Right cardiac atrium (tissue), 5 donors: ENCODE measurements around the gene ABI3. TPM values are rescaled to one million over a fixed set of nuclear protein-coding genes. Genes with fewer than 3 reads are reported as not detected.

ENCODE experiments used
- ATAC-seq, 2 donors: fragments of 200-7000 bp; cut with Tn5 transposase; one replicate each; pipeline versions ENCODE4 v1.8.0 to v1.9.1; 2020; ENCODE audit warnings: moderate library complexity in 2 of 2, mild to moderate bottlenecking in 1 of 2
- DNase-seq, 3 donors: peaks; one replicate each; pipeline ENCODE4 v3.0.0-alpha.2; 2020
- H3K27ac ChIP-seq: one replicate; pipeline ENCODE4 v1.5.1; 2013; ENCODE audit warnings: mild to moderate bottlenecking, low read length, control low read depth, moderate library complexity
- H3K27me3 ChIP-seq: one replicate; pipeline ENCODE4 v1.6.1; 2013; ENCODE audit not compliant: control insufficient read depth, insufficient read depth
- H3K4me1 ChIP-seq: one replicate; pipeline ENCODE4 v1.6.1; 2013; ENCODE audit warnings: low read length; ENCODE audit not compliant: control insufficient read depth, insufficient read depth
- H3K4me3 ChIP-seq: one replicate; pipeline ENCODE4 v1.5.1; 2013; ENCODE audit warnings: low read length, control low read depth
- H3K9me3 ChIP-seq: one replicate; pipeline ENCODE4 v1.6.1; 2013; ENCODE audit warnings: low read length; ENCODE audit not compliant: control insufficient read depth
- WGBS: extraction: QIAGEN DNeasy Blood & Tissue Kit; methylation state at CpG from one replicate; pipeline ENCODE4 v1.1.7; 2013; 5-methylcytosine and 5-hydroxymethylcytosine counted together
- intact Hi-C, 4 donors: fragments of 100-400 bp; cut with DNase I; formaldehyde crosslinking; loops; one replicate each; pipeline versions ENCODE4 v1.11.0 to v1.14.0; 2022 to 2023
- polyA plus RNA-seq: library from polyadenylated mRNA; stranded (reverse); fragments of 200-250 nt; gene quantifications from one replicate; pipeline ENCODE4 v1.2.3, GENCODE V29; 2013
- total RNA-seq, 4 donors: library from RNA; stranded (reverse); fragmentation: NEBNext Ultra II Directional; extraction: Animal tissue kit (Norgen Biotek cat#: 25700); gene quantifications; one replicate each; pipeline ENCODE4 v1.2.1, GENCODE V29; 2021
- donor health status: healthy with polysubstance abuse.
- donor health status: DM: no; HTN: yes; CAD: no.
- donor health status: DM: no; HTN: no; CAD: no.
- donor health status: DM: no; HTN: yes; CAD: no; lungs with severe emphysema.
- donor health status: DM: yes; HTN: yes; CAD: no.

ABI3 gene
- total and polyA plus RNA-seq, 5 donors = 4.6 to 11.4 (median 7.4) TPM

DNA sequence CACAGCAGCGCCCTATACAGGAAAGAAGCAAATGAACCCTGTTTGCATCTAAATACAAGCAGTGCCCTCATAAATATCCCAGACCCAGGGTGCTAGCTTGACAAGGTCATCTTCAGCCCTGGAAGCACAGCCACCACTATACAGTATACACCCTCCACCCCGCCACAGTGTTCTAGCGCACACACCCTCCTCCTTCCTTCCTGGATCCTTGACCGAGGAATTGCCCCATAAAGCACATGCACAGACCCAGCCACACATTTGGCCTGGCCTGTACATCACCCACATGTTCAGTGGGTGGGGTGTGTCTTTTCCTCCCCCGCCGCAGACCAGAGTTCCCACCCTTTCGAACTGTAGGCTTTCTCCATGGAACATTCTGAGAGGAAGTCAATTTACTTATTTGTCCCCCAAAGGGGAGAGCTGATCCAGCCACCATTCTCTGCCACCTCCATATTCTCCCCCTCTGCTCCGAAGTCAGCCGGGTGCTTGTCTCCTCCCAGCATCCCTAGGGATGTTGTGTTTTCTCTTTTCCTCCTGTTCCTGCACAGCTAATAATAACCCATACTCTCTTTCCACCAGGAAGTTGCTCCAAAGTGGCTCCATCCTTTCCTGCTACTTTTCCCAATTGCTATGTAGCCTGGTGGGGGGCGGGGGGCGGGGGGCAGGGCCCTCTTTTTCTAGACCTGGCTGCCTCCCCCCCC, 6.6 kb downstream of the ABI3 start:
- Histone ChIP-seq H3K4me3 (no peak overlapping the region), H3K27ac (no peak overlapping the region), H3K27me3 (no peaks in the 10 kb centered on the region), H3K9me3 (no peaks in the 10 kb centered on the region), H3K4me1 (peaks cover 5% of the 10 kb centered on the region)
- 47% methylated on average over 11 of the region's 11 CpGs for WGBS
- ATAC-seq = peak; percentile 85 to 94
- intact Hi-C loops = no loop called here
- peak; percentile 64 to 78 (median 77) for DNase-seq

DNA sequence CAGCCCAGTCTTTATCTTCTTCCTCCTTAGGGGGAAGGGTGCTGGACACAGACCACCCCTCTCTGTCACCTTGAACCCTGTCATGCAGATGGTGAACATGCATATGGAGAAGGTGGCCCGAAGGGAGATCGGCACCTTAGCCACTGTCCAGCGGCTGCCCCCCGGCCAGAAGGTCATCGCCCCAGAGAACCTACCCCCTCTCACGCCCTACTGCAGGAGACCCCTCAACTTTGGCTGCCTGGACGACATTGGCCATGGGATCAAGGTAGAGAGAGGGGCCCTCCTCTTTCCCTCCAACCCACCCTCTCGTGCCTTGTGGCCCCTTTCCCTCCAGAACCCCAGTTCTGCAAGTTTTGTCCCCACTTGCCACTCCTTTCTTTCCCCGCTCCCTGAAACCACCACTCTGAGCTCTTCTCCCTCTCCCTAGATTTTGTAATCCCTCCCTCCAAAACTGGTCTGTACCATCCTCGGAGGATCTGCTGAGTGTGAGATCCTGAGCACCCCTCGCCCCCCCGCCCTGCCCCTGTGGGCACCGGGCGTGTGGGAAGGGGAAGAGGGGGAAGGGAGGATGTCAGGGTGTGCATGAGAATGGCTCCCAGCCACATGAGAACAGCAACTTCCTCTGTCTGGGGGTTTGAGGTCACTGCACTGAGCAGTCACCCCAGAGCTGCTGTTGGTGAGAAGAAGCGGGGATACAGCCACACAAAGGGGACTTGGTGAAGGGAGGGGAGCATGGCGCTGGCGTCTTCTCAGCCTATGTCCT, 7.3 kb downstream of the ABI3 start:
- DNase-seq (peak; percentile 56 to 86 (median 84)), ATAC-seq (peak; percentile 43 to 60)
- 64% methylated on average over 17 of the region's 17 CpGs for WGBS
- Histone ChIP-seq H3K4me3 (no peak overlapping the region), H3K27ac (peak overlapping the region; percentile 9), H3K27me3 (no peaks in the 10 kb centered on the region), H3K4me1 (peaks cover 5% of the 10 kb centered on the region), H3K9me3 (no peaks in the 10 kb centered on the region)
- intact Hi-C loops = no loop called here

DNA sequence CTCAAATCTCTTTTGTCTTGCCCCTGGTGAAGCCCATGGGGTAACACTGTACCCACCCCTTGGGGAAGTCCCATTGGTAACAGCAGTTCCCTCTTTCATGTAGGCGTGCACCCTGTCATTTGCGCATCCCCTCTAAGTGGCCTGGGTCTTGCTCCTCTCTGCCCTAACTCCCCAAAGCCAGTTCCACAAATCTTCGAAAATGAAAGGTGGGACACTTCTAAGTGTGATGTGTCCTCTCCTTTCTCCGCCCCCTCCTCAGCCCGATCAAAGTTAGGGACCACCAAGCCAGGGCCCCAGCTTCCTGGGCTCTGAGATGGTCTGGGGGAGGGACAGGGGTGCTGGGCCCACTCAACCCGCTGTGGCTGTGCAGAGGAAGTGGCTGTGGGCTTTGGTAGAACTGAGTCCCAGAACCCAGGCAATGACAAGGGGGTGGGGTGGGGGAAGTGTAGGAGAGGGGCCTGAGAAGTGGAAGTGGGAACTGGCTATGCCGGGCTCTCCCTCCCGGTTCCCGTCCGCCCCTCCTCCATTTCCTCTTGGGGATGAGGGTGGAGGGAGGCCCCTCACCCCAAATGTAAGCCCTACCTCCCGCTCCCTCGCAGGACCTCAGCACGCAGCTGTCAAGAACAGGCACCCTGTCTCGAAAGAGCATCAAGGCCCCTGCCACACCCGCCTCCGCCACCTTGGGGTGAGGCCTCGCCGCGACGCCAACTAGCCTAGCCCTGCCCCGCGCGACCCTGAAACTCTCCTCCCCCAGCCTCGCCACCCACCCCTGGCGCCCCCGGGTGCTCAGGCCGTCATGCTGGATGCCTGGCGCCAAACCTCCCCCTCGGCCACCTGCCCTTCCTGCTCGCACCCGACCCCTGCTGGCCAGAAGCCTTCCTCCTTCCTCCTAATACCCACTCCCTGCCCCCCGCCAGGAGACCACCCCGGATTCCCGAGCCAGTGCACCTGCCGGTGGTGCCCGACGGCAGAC, 8.7 kb downstream of the ABI3 start:
- H3K4me3 ChIP-seq = no peak overlapping the region
- intact Hi-C loops = no loop called here
- H3K9me3 ChIP-seq = no peaks in the 10 kb centered on the region
- H3K4me1 ChIP-seq = peaks cover 3% of the 10 kb centered on the region
- no peak overlapping the region for H3K27ac ChIP-seq
- DNase-seq (peak; percentile 43 to 82 (median 75)), ATAC-seq (peak in 1 of 2 donors; percentile 3)
- H3K27me3 ChIP-seq = no peaks in the 10 kb centered on the region
- 43% methylated on average over 37 of the region's 37 CpGs for WGBS

DNA sequence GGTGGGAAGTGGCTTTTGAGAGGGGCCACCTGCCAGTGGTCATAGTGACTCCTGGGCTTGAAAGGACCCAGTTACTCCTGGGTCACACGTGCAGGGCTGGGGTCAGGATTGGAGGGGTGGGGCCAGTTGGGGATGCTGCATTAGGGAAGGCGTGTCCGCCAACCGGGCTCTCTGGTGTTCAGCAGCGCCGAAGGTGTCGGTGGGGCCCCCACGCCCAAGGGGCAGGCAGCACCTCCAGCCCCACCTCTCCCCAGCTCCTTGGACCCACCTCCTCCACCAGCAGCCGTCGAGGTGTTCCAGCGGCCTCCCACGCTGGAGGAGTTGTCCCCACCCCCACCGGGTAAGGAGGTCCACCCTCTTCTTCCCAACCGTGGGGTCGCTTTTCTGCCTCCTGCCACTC, 9.5 kb downstream of the ABI3 start:
- no peak for ATAC-seq
- Histone ChIP-seq H3K27ac (no peak overlapping the region), H3K9me3 (no peaks in the 10 kb centered on the region), H3K27me3 (no peaks in the 10 kb centered on the region), H3K4me3 (no peak overlapping the region), H3K4me1 (peaks cover 3% of the 10 kb centered on the region)
- 66% methylated on average over 15 of the region's 15 CpGs for WGBS
- DNase-seq = no peak
- intact Hi-C loops = loop anchor here in 2 of 4 donors (5.0 to 10.0 kb wide), 2 partner anchors 72 to 75 kb away; no protein-coding TSS in a partner anchor

DNA sequence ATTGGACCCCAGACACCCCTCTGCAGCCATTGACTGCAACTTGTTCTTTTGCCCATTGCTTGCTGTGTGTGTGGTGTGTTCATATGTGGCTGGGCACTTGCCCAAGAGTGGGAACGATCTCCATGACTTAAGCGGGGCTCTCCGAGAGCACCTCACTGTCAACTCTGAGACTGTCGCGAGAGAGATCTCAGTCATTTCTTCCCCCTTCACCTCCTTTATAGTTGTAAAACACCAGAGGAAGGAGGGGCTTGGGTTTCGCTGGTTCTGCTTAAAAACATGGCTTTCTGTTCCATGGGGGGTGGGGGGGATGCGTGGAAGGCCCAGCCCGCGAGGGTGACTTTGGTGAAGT, 12.6 kb downstream of the ABI3 start:
- ATAC-seq (no peak), DNase-seq (no peak)
- Histone ChIP-seq H3K4me1 (no peaks in the 10 kb centered on the region), H3K27me3 (no peaks in the 10 kb centered on the region), H3K9me3 (no peaks in the 10 kb centered on the region), H3K4me3 (no peak overlapping the region), H3K27ac (no peak overlapping the region)
- 21% methylated on average over 9 of the region's 9 CpGs for WGBS
- intact Hi-C loops = loop anchor here in 2 of 4 donors (5.0 to 10.0 kb wide), 2 partner anchors 69 to 72 kb away; no protein-coding TSS in a partner anchor

DNA sequence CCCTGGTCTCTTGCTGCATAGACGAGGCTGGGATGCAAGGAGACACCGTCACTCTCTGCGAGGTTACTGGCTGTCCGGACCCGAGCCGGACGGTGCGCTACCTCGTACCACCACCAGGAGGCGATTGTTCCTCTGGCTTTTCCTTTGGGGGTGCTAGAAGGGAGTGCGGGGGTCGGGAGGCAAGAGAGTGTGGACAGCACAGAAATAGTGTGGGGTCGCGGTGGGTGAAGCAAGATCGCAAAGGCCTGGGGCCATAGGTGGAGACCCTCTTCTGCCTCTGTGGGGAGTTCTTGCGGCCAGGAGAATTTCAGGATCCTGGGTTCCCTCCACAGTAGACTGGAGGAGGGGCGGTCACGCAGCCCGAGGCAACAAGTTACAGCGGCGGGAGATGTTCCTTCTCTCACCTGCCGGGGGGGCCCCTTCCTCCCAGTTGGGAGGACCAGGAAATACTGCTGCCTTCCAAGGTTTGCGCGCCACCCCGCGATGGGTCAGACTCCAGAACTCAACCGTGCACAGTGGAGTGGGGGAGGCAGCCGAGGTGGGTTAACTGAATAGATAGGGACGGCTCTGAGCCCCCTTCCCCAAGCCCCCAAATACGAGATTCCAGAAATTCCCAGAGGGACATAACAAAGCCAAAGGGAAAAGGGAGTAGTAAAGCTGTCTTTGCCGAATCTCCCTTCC, 13.2 kb downstream of the ABI3 start:
- 5% methylated on average over 31 of the region's 31 CpGs for WGBS
- Histone ChIP-seq H3K4me1 (no peaks in the 10 kb centered on the region), H3K9me3 (no peaks in the 10 kb centered on the region), H3K4me3 (no peak overlapping the region), H3K27ac (no peak overlapping the region), H3K27me3 (no peaks in the 10 kb centered on the region)
- ATAC-seq (peak; percentile 25 to 33), DNase-seq (peak; percentile 63 to 87 (median 83))
- intact Hi-C loops = loop anchor here in 2 of 4 donors (5.0 to 10.0 kb wide), 2 partner anchors 69 to 71 kb away; no protein-coding TSS in a partner anchor

DNA sequence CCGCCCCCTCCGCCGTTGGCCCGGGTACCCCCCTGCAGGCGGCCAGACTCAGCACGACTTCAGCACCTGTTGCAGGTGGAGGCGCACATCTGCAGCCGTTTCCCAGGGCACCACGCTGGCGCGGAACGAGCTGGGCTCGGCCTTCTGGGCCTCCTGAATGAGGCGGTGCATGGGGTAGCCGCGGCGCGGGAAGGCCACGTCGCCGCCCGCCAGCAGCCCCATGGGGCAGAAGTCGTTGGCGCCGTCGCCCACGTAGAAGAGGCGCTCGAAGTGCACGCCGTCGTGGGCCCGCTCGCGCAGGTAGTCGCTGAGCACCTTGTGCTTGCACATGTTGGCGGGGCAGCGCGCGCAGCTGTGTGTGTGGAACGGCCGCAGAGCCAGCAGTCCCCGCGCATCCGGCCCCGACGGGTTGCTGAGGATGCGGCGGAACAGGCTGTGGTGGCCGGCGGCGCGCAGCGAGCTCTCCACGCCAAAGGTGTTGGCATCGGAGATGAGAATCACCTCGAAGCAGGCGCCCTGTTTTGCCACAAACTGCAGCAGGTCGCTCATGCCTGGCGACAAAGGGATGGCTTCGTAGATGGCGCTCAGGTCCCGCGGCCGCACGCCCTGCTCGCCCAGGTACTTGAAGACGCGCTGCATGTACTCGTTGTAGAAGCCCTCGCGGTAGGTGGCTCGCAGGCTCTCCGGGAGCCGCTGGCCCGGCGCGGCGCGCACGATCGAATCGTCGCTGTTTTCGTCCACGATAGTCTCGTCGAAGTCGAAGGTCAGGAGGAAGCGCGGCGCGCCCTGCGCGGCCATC, 13.9 kb downstream of the ABI3 start:
- H3K4me1 ChIP-seq = no peaks in the 10 kb centered on the region
- H3K27me3 ChIP-seq = no peaks in the 10 kb centered on the region
- peak in 1 of 2 donors; percentile 30 for ATAC-seq
- no peak overlapping the region for H3K4me3 ChIP-seq
- WGBS = 2% methylated on average over 95 of the region's 95 CpGs
- intact Hi-C loops = loop anchor here in 2 of 4 donors (5.0 to 10.0 kb wide), 2 partner anchors 68 to 70 kb away; no protein-coding TSS in a partner anchor
- DNase-seq = peak in 2 of 3 donors; percentile 69 to 70
- no peaks in the 10 kb centered on the region for H3K9me3 ChIP-seq
- no peak overlapping the region for H3K27ac ChIP-seq

DNA sequence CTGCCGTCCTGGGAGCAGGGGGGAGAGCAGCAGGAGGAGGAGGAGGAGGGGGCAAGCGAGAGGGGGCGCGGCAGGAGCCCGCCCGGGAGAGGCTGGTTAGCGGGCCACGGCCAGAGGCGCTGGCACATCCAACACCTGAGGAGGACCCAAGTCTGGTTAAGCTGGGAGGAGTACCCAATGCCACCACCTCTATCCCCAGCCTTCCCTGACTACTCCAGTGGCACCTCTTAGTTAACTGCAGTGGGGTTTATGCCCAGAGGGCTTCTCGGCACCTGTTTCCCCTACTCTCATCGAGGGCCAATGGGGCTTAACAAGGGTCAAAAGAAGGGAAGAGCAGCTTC, 14.5 kb downstream of the ABI3 start:
- no peaks in the 10 kb centered on the region for H3K27me3 ChIP-seq
- no peak overlapping the region for H3K4me3 ChIP-seq
- H3K9me3 ChIP-seq = no peaks in the 10 kb centered on the region
- DNase-seq = no peak
- ATAC-seq = peak in 1 of 2 donors; percentile 3
- intact Hi-C loops = loop anchor here in 2 of 4 donors (5.0 to 10.0 kb wide), 4 partner anchors 33 to 70 kb away; no protein-coding TSS in a partner anchor
- H3K4me1 ChIP-seq = no peaks in the 10 kb centered on the region
- 20% methylated on average over 11 of the region's 11 CpGs for WGBS
- no peak overlapping the region for H3K27ac ChIP-seq

DNA sequence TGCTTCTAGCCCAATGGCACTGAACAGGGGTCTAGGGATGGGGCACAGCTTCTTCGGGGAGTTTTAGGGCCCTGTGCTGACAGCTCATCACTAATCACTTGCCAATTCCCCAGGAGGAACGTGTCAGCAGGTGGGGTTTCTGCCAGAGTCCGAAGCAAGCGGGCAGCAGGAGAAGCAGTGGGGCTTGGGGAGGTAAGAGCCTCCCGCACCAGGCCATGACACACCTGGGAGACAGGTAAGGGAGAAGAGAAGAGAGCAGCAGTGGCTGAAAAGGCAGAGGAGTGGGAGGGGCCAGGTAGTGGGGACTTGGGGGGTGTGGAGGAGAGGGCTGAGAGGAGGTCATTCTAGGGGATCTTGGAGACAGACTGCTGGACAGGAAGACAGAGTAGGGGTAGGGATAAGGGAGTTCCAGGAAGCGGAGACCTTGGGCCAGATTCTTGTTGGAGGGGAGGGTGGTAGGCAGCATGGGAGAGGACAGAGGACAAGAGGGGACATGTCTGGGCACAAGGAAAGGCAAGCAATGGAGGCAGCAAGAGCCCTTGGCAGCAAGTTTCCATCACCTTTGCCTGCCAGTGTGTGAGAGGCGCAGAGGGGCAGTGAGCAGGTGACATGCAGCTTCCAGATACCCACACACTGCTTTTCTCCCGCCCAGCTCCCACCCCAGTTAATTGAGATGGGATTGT, 15.2 kb downstream of the ABI3 start:
- Histone ChIP-seq H3K27ac (no peak overlapping the region), H3K9me3 (no peaks in the 10 kb centered on the region), H3K4me3 (no peak overlapping the region), H3K27me3 (no peaks in the 10 kb centered on the region), H3K4me1 (no peaks in the 10 kb centered on the region)
- ATAC-seq (no peak), DNase-seq (no peak)
- 75% methylated on average over 8 of the region's 8 CpGs for WGBS
- intact Hi-C loops = loop anchor here in 2 of 4 donors (5.0 to 10.0 kb wide), 3 partner anchors 33 to 69 kb away; no protein-coding TSS in a partner anchor
